GM21526 (cell line): Measurements from ENCODE around the gene COL23A1.

Source experiments
- ATAC-seq: cut with Tn5 transposase; IDR thresholded peaks from one replicate; pipeline ENCODE4 v1.9.1; 2021; ENCODE audit warnings: moderate library complexity; ENCODE audit not compliant: unreplicated experiment, low FRiP score

The COL23A1 gene

GRCh38 chr5:178515776-178516503 is 74.3 kb downstream of the COL23A1 start:
- no peak for ATAC-seq

- ATAC-seq = no peak
Measured at GRCh38 chr5:178514851-178515418, 75.3 kb downstream of the COL23A1 start.

- ATAC-seq = no peak
Measured at GRCh38 chr5:178511172-178511571, 79.0 kb downstream of the COL23A1 start.

- no peak for ATAC-seq
Measured at GRCh38 chr5:178509491-178510057, 80.6 kb downstream of the COL23A1 start.

- ATAC-seq = no peak
Measured at GRCh38 chr5:178507151-178507932, 82.9 kb downstream of the COL23A1 start.

- no peak for ATAC-seq
Measured at GRCh38 chr5:178505639-178506407, 84.4 kb downstream of the COL23A1 start.

- no peak for ATAC-seq
Measured at GRCh38 chr5:178504340-178504960, 85.7 kb downstream of the COL23A1 start.

- no peak for ATAC-seq
Measured at GRCh38 chr5:178502401-178503100, 87.6 kb downstream of the COL23A1 start.

GRCh38 chr5:178499352-178499751 is 90.8 kb downstream of the COL23A1 start:
- no peak for ATAC-seq

GRCh38 chr5:178496642-178497041 is 93.6 kb downstream of the COL23A1 start:
- ATAC-seq = no peak

- ATAC-seq = no peak
Measured at GRCh38 chr5:178496214-178496613, 94.0 kb downstream of the COL23A1 start.

- ATAC-seq = no peak
Measured at GRCh38 chr5:178495706-178496105, 94.5 kb downstream of the COL23A1 start.

- ATAC-seq = no peak
Measured at GRCh38 chr5:178492278-178492677, 97.9 kb downstream of the COL23A1 start.

GRCh38 chr5:178490935-178491652 is 99.1 kb downstream of the COL23A1 start:
- ATAC-seq = no peak

- no peak for ATAC-seq
Measured at GRCh38 chr5:178489271-178489976, 100.8 kb downstream of the COL23A1 start.

GRCh38 chr5:178488696-178489095 is 101.5 kb downstream of the COL23A1 start:
- ATAC-seq = no peak

- no peak for ATAC-seq
Measured at GRCh38 chr5:178487911-178488600, 102.1 kb downstream of the COL23A1 start.
